Ishikawa (cell line): ENCODE results near the gene C13orf46.

Source experiments
- CEBPB ChIP-seq: IDR thresholded peaks from 2 replicates; pipeline ENCODE4 v1.6.1; 2012
- CREB1 ChIP-seq: IDR thresholded peaks from 2 replicates; pipeline ENCODE4 v1.6.1; 2012; ENCODE audit warnings: low read depth
- EGR1 ChIP-seq: IDR thresholded peaks from 2 replicates; pipeline ENCODE4 v1.6.1; 2012
- EP300 ChIP-seq: IDR thresholded peaks from 2 replicates; pipeline ENCODE4 v1.6.1; 2012; ENCODE audit warnings: borderline replicate concordance
- FOXM1 ChIP-seq: IDR thresholded peaks from 2 replicates; pipeline ENCODE4 v1.6.1; 2012; ENCODE audit warnings: low read depth, borderline replicate concordance
- MAX ChIP-seq: IDR thresholded peaks from 2 replicates; pipeline ENCODE4 v1.6.1; 2012
- NFIC ChIP-seq: IDR thresholded peaks from 2 replicates; pipeline ENCODE4 v1.6.1; 2012
- RAD21 ChIP-seq: IDR thresholded peaks from 2 replicates; pipeline ENCODE4 v1.6.1; 2012; ENCODE audit warnings: low read depth
- REST ChIP-seq: IDR thresholded peaks from 2 replicates; pipeline ENCODE4 v1.6.1; 2012; ENCODE audit warnings: low read depth, mild to moderate bottlenecking
- TAF1 ChIP-seq: IDR thresholded peaks from 2 replicates; pipeline ENCODE4 v1.6.1; 2012; ENCODE audit warnings: low read depth, mild to moderate bottlenecking
- TCF12 ChIP-seq: IDR thresholded peaks from 2 replicates; pipeline ENCODE4 v1.6.1; 2012; ENCODE audit warnings: low read depth
- TEAD4 ChIP-seq: IDR thresholded peaks from 2 replicates; pipeline ENCODE4 v1.6.1; 2012
- USF1 ChIP-seq: IDR thresholded peaks from 2 replicates; pipeline ENCODE4 v1.6.1; 2012
- YY1 ChIP-seq: IDR thresholded peaks from 2 replicates; pipeline ENCODE4 v1.6.1; 2012; ENCODE audit warnings: low read depth
- ZBTB7A ChIP-seq: IDR thresholded peaks from 2 replicates; pipeline ENCODE4 v1.6.1; 2012; ENCODE audit warnings: low read depth

The C13orf46 gene

GRCh38 chr13:113917594-113918371 is 56.1 kb downstream of the C13orf46 start:
- no peak for TF ChIP-seq MAX
- TF ChIP-seq CREB1, result no peak
- no peak for TF ChIP-seq YY1
- no peak for TF ChIP-seq FOXM1
- TF ChIP-seq USF1, result no peak
- TF ChIP-seq TEAD4, result no peak
- no peak for TF ChIP-seq TAF1
- TF ChIP-seq NFIC, result no peak
- no peak for TF ChIP-seq ZBTB7A
- no peak for TF ChIP-seq RAD21
- TF ChIP-seq CEBPB, result no peak
- TF ChIP-seq REST, result no peak
- no peak for TF ChIP-seq EP300
- no peak for TF ChIP-seq TCF12
- no peak for TF ChIP-seq EGR1

GRCh38 chr13:113917096-113917495 is 56.8 kb downstream of the C13orf46 start:
- TF ChIP-seq EP300 (no peak), TAF1 (no peak), TCF12 (no peak), REST (no peak), NFIC (no peak), YY1 (no peak), FOXM1 (no peak), CEBPB (no peak), CREB1 (no peak), EGR1 (no peak), RAD21 (no peak), ZBTB7A (no peak), TEAD4 (no peak), MAX (no peak), USF1 (no peak)

- TF ChIP-seq REST, result no peak
- TF ChIP-seq CEBPB, result no peak; the same call in 1 of the 2 replicates
- TF ChIP-seq MAX, result no peak
- no peak for TF ChIP-seq FOXM1
- TF ChIP-seq RAD21, result no peak
- TF ChIP-seq USF1, result no peak
Measured at GRCh38 chr13:113916330-113916815, 57.5 kb downstream of the C13orf46 start.
